Stromal cell of bone marrow (primary cell): Measurements from ENCODE around the gene HMCN2.
"Not testable (repeated sequence)": the region's sequence is repeated elsewhere in the genome, so short reads cannot be mapped to it uniquely, and the experiment has no call there.

Source experiments
- DNase-seq: peaks from one replicate; pipeline ENCODE4 v3.0.0-alpha.2; 2012; ENCODE audit warnings: low read depth

Gene HMCN2

DNA sequence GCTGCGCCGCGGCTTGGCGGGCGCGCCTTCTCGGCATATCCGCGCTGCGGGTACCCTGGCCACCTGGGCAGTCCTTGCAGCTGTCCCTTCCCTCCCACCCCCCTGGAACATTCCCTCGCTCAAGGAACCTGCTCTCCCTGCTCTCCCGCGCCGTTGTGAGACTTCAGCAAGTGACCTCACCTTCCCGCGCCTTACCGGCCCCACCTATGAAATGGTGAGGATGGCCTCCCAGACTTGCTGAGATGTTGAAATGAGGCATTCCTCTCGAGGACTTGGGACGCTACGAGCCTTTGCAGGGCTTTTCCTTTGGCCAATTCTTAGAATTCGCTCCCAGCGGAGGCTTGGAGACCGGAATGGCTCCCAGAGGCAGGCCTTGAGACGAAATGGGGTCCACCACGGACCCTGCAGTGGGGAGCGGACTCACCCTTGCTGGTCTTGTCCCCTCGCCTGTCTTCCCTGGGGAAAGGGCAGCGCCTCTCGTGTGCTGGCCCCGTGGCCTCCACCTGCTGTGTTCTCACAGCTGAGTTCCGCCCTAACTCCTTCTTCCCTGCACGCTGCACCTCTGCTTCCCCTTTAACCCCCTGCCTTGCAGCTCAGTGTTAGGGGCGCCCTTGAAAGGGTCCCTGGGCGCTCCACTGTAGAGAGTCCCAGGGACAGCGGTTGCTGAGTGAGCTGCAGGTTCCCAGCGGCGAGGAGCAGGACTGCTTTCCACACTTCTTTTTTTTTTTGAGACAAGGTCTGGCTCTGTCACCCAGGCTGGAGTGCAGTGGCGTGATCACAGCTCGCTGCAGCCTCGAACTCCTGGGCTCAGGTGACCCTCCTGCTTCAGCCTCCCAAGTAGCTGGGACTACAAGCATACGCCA is 907 bp downstream of the HMCN2 start:
- no peak for DNase-seq

DNA sequence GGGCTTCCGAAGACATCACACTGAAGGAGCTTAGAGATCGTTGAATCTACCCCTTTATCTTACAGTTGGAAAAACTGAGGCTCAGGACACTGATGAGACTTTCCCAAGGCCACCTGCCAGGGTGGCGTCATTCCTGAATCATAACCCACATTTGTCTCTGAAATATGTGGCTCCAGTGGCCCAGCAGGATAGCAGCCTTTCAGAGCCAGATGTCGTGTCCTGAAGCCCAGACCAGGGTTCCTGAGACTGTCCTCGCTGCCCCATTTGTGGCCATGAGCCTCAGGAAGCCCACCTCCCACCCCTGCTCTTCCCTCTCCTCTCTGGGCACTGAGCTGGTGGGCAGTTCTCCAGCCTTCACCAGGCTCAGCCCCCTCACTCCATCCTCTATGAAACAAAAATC is 2.4 kb downstream of the HMCN2 start:
- no peak for DNase-seq

DNA sequence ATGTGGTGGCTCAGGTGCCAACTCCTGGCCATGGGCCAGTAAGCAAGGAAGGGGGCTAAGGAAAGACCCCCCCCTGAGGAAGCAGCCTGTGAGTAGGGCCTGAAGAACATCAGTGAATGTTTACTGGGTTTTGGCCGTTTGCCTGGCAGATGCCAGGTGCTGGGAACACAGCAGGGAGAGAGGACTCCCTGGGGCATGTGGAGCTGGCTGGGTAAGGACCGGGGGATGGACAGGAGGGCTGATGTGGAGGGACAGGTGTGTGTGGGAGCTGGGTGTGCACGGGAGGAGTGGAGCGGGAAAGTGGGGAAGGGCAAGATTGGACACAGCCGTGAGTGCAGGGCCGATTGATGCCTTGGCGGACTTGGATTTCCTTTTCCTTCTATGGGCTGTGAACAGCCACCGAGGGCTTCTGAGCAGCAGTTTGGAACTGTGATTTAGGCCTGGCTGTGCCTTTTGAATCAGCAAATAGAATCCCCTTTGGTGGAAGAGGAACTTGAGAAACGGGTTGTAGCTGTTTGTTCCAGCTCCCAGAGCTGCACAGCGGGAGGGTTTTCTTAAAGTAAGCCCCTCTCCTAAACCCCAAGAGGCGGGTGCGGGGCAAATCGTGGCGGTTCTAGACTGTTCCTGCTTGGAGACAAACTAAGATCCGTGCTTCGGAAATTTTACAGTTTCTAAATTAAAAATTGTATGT is 3.1 kb downstream of the HMCN2 start:
- DNase-seq, result no peak

DNA sequence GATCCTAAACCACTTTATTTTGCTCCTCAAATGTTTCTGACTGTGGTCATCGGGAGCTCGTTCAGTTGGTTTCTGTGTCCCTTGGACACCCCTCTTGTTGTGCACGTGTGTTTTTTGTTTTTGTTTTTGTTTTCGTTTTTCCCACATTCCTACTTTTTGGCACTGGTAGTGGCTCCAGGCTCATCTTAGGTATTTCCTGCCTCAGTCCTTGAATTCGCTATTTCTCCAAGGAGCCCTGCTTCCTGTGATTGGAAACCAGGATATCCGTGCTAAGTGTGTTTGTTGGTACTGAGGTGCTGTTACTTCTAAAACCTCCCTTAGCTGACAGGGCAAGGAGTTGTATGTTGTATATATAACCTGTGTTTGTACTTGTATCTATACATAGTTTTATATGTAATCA is 5.9 kb downstream of the HMCN2 start:
- DNase-seq, result no peak

DNA sequence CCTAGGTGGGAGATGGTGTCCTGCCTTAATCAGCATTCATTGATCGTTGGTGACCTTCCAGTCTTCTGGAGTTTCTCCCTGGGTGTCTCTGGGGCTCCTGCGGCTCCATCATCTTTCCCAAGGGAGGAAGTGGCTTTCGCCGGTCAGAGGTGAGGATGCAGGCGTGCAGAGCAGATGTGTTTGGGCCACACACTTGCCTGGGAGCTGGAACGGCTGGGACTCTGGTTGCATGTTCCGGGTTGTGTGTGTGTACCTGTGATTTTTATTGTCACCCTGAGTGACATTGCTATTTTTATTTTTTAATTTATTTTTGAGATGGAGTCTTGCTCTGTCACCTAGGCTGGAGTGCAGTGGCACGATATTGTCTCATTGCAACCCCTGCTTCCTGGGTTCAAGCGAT is 9.6 kb downstream of the HMCN2 start:
- DNase-seq, result no peak

DNA sequence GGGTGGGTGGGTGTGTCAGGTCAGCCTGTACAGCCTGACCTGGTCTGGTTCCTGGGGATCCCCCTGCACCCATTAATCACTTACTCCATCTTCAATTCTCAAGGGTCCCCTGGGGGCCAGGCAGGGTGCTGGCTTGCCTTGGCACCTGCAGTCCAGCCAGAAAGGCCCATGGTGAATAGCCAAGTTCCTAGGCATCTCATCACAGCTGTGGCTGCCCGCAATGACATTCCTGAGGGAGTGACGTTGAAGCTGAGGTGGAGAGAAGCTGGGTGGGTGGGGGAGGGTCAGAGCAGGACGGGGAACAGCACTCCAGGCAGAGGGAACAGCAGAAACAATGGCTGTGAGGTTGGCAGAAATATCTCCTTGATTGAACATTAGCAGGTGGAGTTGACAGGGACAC is 10.6 kb downstream of the HMCN2 start:
- peak; percentile 22 for DNase-seq

DNA sequence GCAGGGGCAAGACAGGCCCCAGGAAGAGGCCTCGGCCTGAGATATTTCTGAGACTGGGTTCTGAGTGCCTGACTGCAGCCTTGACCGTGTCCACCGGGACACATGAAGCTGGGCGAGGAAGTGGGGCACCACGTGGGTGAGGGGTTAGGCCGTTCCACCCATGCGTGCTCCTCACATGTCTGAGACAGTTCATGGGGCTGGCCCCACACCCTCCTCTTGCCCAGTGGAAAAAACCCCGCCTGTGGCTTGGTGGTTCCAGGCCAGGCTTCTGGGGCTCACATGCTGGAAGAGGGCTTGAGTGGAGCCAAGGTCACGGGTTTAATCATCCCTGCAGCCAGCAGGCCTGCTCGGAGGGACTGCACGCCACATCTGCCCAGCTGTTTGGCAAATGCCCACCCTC is 11.4 kb downstream of the HMCN2 start:
- no peak for DNase-seq

DNA sequence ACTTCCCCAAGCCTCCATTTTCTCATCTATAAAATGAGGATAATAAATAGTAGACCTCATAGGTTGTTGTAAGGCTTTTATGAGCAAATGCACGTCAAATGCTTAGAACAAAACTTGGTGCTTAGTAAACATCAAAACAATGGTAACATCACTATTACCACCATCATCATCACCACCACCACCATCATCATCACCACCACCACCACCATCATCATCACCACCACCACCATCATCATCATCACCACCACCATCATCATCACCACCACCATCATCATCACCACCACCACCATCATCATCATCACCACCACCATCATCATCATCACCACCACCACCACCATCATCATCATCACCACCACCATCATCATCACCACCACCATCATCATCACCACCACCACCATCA is 12.0 kb downstream of the HMCN2 start:
- DNase-seq, result not testable (repeated sequence)

DNA sequence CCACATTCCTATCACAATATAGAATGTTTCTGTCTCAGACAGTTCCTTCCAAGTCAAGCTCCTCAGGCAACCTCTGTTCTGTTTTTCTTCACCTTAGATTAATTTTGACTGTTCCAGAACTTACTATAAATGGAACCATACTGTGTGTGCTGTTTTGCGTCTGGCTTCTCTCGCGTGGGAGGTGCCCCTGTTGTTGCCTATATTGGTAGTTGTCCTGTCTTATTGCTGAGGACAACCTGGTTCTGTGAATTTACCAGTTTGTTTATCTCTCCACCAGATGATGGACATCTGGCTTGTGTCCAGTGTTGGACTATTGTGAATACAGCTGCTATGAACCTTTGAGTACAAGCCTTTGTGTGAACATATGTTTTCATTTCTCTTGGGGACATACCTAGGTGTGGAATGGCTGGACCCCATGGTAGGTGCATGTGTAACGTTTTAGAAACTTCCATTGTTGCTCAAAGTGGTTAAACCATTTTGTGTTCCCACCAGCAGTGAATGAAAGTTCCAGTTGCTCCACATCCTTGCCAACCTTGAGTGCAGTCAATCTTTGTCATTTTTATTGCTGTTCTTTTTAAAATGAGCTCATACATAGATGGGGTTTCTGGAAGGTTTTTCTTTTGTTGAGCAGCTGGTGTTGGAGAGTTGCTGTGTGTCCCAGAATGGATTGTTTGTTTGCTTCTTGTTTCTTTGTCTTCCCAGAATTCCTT is 18.1 kb downstream of the HMCN2 start:
- DNase-seq, result no peak

DNA sequence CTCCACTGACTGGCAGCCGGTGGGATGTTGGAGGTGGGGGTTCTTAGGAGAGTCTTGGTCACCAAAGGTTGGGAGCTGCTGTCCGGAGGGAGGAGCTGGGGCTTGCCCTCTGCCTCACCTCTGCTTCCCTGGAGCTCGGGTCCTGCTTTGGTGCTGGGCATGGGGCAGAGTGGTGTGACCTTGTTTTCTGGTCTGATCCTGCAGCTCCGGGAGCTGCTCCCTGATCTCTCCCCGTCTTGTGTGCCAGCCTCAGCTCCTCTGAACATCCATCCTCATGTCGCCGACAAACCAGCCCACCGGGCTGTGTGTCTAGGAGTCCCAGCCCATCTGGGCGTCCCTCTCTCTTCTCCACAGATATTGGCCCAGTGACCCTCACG is 18.7 kb downstream of the HMCN2 start:
- no peak for DNase-seq

DNA sequence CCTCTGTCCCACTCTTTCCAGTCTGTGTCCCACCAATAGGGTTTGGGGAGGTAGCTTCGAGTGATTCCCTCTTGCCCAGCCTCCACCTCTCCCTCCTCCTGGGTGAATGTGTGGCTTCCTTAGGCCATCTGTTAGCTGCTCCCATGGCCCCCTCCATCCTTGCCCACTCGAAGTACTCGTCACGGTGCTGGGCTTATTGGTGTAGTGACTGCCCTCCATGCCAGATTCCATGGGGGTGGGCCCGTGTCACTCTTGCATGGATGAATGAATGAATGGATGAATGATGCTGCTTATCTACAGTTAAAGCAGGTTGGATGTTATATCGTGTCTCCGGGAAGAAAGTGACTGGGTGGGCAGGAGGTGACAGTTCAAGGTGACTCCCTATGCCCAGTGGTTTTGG is 19.1 kb downstream of the HMCN2 start:
- no peak for DNase-seq

DNA sequence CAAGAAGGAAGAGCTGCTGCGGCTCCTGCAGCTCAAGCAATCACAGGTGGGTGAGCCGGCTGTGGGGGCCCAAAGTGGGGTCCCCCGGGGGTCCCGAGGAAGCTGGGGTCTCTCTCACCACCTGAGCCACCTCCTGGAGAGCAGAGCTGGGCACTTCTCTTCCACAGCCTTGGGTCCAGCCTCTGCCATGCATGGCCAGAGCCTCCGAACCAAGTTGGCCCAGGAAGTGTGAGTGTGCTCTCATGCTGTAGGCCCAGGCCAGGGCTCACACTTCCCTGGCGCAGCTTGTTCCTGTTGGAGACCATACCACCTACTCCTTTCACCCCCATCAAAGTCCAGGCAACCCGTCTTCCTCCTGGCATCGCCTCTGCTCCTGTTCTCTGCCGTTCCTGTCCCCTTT is 19.7 kb downstream of the HMCN2 start:
- no peak for DNase-seq

DNA sequence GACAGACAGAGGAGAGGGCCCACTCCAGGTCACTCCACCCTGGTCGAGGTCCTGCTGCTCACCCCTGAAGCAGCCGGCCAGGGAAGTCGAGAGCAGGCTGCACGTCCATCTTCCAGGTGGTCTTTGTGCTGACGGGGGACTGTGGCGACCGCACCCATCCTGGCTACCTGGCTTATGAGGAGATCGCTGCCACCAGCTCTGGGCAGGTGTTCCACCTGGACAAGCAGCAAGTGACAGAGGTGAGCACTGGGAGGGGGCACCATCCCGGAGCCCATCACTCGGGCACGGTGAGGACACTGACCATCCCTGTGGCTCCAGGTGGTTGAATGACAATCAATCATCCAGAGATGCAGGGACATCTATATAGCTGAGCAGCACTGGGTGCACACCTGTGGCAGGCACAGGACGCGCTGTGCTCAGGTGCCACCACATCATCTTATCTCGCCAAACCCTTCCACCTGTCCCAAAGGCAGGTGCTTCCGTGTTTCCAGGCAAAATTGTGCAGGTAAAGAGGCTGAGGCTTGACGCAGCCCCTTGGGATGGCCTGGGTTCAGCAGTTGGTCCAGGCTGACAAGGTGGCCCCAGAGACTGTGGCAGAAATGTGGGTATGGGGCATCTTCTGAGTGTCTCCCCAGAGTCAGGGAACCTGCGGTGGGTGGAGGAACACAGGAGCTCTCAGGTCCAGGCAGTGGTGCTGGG is 20.7 kb downstream of the HMCN2 start:
- DNase-seq, result no peak

DNA sequence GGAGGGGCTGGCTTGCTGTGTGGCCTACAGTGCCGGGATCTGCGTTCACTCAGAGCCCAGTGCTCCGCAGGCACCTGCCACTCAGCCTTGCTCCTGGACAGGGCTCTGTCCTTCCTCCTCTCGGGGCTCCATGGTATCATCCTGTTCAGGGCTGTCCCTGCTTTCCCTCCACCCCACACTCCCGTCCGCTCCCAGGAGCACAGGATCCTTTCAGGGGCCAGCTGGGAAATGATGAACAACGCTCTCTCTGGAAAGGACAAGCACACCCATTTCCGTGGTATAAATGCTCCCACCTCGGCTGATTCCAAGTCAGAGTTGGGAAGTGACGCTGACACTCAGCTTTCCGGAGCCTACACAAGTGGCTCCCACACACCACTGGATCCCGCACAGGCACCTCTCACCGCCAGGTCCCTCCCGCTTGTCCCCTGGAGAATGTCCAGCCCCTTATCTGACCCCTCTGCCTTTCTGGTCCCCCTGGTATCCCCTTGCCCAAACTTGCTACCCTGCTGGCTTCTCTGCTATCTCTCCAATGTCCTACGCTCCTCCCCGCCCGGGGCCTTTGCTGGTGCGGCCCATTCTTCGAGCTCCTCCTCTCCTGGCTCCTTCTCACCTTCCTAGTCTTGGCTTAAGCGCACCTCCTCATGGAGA is 21.3 kb downstream of the HMCN2 start:
- no peak for DNase-seq

DNA sequence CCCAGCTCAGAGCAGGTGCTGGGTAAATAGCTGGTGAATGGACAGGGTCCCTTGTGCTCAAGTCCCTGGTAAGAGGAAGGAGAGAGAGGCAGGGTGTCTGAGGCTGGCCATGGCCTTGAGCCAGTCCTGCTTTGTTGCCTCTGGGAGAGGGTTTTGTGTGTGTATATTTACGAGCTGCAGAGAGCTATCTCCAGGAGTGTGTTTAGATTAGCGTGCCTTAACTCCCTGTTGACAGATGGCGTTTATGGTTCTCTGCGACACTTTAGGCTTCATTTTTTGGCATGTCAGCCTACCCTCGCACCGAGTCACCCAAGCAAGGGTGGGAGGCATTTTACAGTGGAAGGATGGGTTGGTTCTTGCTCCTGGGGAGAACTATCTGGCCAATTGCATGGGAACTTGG is 22.2 kb downstream of the HMCN2 start:
- no peak for DNase-seq

DNA sequence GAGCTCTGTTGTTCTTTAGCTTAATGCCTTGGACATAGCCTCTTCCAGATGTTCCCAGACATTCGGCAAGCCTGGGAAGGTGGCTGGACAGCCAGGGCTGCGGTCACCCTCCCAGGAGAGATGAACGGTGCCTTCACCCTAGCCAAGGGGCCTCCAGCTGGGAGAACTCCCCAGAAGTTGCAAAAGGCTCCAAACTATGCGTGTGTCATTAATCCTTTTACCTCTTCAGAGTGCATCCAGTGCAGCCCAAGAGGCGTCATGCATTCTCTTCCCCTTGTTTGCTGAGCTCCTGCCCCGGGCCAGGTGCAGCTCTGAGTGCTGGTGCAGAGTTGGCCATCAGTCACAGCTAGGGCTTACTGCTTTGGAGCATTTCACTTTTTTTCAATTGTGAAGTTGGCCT is 22.8 kb downstream of the HMCN2 start:
- DNase-seq, result no peak

DNA sequence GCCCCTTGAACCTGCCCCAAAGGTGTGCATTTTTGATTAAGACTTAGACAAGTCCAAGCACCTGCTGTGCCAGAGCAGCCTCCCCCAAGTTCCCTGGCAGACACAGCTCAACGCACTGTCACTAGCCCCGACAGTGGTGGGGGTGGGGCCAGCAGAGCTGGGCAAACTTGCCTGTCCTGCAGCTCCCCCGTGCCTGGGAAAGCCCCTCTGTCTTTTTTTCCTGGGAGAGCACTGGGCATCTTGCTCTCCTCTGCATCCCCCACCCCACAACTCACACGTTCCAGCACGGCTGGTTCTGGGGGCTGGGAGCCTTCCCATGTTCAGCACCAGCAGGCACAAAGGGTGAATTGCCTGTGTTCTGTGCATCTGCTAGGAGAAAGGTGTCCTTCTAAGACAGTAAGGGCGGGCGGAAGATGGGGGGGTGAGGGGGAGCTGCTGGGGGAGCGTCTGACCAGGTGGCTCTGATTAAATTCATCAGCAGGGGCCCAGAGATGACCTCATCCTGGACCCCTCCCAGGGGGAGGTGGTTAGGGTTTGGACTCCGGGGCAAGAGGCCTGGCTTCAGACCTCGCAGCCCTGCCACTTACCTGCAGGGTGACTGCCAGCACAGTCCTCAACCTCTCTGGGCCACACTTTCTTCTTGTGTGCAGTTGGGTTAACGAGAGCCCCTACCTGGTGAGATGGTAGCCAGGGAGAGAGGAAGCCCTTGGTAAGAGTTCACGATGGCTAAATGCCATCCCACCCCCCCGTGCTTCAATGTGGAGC is 23.5 kb downstream of the HMCN2 start:
- DNase-seq, result no peak

DNA sequence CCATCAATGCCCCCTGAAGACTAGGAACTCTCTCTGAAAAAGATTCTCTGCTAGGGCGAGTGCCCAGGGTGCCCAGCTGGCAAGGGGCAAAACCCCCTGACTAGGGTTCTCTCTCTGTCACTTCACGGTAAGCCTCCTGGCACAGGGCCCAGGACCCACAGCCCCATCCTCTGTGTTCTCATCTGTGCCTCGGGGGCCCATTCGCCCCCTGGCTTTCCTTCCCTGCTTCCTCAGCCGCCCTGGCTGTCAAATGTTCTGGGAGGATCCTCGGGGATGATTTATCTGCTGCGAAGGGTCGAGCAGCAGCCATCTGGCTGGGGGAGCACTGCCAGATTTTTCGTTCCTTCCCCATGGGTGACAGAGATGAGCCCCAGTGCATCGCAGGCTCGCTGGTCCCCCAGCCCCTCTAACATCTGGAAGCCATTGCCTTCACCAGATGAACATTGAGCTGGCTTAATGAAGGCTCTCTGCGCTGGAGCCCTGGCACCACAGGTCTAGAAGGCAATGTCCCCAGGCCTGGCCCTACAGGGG is 24.2 kb downstream of the HMCN2 start:
- no peak for DNase-seq

DNA sequence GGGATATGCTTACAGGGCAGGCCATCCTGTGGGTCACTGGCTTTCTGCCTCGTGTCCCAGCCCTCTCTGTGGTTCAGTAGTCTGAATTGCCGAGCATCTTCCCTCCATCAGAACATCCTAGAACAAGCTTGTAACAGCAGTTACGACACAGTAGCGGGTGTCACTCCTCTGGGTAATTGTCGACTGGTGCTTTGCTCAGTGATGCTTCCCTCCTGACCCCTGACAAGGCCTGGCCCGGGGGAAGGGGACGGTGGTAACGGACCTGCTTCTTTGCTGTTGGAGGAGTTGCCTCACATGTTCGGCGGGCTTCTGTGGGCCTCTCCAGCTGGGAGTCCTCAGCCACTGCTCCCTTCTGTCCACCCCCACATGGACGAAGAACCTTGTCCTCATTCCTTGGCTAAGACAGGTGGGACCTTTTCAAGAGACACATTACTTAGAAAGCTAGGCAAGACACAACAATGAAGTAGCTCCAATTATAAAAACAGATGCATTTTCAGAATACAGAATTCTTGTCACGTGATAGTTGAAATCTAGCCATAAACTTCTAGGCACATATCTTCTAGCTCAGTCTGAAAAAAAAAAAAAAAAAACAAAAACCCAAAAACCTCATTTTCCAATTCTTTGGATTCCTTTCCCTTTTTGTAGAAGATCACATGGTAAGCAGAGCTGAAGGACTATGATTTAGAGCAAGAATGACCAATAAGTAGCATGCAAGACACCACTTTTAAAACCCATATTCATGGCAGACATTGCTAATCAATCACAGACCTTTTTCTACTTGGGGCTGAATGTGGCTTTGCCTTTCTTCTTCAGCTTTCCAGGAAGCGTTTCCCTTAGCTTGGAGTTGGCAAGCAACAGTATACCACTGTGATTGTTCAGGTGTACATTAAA is 25.0 kb downstream of the HMCN2 start:
- DNase-seq, result peak; percentile 13

DNA sequence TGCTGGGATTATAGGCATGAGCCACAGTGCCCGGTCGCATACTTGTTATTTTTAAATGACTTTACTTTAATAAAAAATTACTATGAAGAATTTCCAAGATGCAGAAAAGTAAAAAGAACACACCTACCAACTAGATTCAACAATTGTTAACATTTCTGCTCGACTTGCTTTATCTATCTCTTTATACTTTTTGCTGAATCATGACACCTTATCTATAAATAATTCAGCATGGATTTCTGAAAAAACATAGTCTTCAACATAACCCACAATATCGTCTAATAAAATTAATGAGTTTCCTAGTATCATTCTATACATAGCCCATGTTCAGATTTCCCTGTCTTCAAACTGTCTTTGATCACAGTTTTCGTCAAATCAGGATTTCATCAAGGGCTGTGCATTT is 25.9 kb downstream of the HMCN2 start:
- no peak for DNase-seq
